GM19023 (cell line): ENCODE data around the gene ARNT2.

Experiments
- ATAC-seq: cut with Tn5 transposase; IDR thresholded peaks from one replicate; pipeline ENCODE4 v1.9.1; 2021; ENCODE audit warnings: mild to moderate bottlenecking, moderate library complexity; ENCODE audit not compliant: unreplicated experiment

The ARNT2 gene

DNA sequence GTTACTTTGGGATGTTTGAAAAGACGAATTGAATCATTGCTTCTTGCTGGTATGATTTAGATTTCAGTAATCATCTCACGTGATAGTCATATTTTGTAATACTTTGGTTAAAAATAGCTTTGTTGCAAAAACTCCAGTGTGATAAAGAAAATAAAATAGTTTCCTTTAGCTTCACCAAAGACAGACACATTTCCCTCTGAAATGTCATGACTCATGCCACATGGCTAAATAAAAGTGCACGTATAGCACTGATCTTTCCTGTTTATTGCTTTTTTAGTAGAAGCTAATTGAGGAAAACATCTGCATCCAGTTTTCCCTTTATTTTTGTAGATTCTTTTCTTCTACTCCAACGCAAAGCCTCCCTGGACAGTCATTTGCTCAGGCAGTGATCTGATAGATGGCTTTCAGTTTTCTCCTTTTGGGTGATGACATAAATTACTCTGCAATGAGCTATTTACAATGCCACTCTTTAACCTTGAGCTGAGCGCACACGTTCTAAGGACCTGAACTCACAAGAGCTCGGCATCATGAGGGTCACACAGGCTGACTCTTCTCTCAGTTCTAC is 84.9 kb downstream of the ARNT2 start:
- ATAC-seq: no peak

DNA sequence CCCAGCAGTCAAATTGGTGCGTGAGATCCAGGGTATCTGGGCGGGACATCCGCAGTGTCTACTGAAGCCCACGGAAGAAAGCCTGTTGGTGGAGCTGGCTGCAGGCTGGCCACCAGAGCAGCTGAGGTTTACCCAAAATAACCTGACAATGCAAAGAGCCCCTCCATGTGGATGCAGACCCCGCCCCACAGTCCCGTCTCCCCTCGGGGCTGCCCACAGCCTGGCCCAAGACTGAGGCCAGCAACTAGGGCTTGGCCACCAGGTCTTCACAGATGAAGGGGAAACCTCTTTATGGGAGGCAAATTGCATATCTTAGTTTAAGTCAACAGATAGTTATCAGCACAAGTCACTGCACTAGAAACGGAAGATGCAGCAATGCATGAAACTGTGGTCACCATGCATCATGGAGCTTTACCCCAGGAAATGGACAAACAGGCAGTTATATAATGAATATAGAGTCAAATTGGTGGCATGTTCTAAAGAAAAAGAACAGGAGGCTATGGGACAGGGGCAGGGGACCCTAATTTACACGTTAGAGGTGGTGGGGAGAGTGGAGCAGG is 86.3 kb downstream of the ARNT2 start:
- ATAC-seq: no peak

GRCh38 chr15:80491163-80491847 is 87.1 kb downstream of the ARNT2 start:
- no peak for ATAC-seq

DNA sequence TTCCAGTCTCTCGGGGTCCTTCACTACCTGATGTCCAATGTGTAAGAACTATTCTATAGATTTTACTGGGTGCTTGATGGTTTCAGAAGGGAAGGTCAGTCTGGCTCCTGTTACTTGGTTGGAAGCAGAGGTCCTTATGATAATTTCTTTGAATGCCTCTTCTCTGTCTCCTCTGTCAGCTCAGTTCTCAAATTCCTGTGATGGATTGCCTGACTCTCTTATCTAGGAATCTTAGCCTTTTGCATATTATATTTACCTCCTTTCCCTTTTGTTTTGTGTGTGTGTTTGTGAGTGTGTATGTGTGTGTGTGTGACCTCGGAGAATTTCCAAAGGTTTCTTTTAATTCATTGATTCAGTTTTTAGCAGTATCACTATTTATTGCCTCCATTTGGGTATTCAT is 88.2 kb downstream of the ARNT2 start:
- ATAC-seq: no peak

DNA sequence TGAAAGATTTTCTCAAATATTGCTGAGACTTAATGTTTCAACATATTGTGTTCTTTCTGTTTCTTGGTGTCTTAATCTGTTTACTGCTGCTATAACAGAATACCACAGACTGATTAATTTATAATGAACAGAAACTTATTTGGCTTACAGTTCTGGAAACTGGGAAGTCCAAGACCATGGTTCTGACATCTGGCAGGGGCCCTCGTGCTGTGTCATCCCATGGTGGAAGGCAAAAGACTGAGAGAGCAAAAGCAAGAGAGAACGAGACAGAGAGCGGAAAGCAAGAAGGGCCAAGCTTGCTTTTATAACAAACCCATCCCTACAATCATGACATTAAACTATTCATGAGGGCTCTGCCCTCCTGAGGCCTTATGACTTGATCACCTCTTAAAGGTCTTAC is 88.7 kb downstream of the ARNT2 start:
- no peak for ATAC-seq

DNA sequence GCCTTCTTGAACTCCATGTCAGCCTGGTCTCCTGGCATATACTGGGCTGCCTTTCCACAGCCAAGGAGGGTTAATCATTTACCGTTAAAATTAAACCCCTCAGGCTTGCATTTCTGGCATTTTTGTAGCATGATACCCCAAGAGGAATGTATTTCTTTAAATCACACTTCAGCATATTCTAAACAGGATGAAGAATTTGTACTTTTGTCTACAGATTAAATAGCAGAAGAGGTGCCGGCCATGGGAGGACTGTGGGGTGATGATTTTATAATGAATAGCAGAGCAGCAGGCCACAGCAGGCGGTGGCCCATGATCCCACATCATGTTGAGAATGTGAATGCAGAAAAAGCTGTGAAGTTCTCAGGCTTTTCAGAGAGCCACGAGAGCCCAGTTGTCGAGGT is 90.2 kb downstream of the ARNT2 start:
- no peak for ATAC-seq

DNA sequence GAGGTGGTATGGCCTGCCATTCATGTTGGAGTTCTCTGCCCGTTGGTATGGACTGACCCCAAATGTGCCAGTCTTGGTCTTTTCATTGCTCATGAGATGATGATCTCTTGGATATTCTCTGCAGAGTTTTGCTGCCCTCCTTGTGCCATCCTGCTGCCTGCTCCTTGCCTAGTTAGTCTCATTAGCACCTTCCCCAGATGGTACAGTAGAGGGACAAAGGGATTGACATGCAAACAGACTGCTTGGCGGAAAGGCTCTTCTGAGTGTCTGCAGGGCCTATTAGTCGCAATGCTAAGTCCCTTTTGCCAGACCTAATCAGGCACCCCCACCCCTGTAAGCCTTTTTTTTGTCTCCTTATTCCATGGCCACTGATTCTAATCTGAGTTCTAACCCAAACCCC is 90.6 kb downstream of the ARNT2 start:
- no peak for ATAC-seq

- ATAC-seq: no peak
Observed at GRCh38 chr15:80495401-80495942, 91.3 kb downstream of the ARNT2 start.

DNA sequence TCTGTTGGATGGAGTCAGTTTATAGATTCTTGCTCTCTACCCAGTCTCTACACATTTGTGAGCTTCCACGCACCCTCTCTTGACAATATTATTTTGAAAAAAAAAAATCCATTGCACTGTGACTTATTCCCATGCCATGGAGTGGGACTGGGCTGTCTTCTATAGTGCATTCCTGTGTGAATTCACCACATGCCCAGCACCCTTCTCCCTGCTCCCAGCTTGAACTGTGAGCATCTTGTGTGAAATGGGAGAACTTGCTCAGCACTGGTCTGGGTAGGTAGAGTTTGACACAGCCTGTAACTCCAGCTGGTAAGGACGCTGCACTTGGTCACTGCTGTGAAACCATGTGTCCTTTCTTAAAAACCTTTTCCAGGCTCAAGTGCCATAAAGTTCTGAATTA is 91.9 kb downstream of the ARNT2 start:
- ATAC-seq: no peak

DNA sequence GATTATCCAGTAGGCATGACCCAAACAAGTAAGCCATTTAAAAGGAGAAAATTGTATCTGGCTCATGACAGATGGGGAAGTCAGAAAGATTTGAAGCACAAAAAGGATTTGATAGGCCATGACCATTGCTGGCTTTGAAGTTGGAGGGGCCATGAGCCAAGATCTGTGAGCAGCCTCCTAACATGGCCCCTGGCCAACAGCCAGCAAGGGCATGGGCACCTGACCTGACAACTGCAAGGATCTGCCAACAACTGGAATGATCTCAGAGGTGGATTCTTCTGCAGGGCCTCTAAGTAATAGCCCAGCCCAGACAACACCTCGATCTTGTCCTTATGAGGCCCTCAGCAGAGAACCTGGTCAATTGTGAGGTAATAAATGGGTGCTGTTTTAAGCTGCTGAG is 93.0 kb downstream of the ARNT2 start:
- ATAC-seq: no peak

- no peak for ATAC-seq
Observed at GRCh38 chr15:80498652-80499051, 94.5 kb downstream of the ARNT2 start.

DNA sequence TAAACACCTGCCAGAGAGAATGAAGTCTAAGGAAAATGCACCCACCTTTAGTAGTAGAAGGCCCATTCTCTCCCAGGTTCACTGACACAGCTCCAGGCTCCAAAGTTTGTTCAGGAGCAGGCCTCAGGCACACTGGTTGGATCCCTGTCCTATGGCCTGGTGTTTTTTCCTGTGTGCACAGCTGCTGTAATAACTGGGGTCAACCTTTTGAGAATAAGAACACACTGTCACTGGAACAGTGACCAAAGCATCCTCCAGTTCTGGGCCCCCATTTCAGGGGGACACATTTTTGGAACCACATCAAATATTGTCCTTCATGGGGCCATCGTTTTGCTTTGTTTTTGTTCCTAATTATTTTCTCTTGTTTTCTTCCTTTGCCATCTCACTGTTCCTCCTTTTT is 95.8 kb downstream of the ARNT2 start:
- ATAC-seq: no peak

DNA sequence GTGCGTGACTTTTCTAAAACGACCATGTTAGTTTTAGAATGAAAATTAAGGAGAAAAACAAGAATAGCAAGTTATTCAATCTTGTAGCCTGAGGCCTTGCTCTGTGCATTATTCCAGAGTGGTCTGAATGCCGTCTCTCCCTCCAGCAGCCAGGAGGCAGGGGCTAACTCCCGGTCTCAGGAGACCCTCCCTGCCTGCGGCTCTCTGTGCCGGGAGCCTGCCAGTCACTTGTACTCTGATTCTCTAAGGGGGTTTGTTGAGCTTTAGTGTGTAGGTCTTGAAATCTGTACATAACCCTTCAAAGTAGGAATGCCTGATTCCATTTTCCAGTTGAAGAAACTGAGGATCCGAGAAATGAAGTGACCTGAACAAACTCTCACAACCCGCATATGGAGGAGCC is 97.3 kb downstream of the ARNT2 start:
- ATAC-seq: no peak

DNA sequence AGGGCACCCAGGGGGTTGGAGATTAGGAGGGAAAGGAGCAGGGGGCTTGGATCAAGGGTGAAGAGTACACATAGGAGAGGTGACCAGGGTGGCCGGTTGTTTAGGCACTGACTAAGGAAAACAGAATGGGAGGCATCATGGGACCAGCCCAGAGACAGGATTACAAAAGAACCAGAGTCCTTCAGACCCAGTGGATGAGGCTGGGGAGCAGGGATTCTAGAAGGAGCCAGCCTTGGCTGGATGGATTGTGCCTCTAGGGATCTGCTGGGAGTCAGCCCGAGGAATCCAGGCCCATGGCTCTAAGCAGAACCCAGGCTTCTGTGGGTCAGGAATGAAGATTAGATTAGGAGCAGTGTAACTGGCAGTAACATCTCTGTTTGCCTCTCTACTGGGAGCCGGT is 98.6 kb downstream of the ARNT2 start:
- ATAC-seq: no peak

- no peak for ATAC-seq
Observed at GRCh38 chr15:80503319-80503952, 99.3 kb downstream of the ARNT2 start.

- ATAC-seq: no peak
Observed at GRCh38 chr15:80504931-80505330, 100.7 kb downstream of the ARNT2 start.

GRCh38 chr15:80506286-80506893 is 102.2 kb downstream of the ARNT2 start:
- ATAC-seq: no peak

GRCh38 chr15:80507131-80507530 is 102.9 kb downstream of the ARNT2 start:
- ATAC-seq: no peak

DNA sequence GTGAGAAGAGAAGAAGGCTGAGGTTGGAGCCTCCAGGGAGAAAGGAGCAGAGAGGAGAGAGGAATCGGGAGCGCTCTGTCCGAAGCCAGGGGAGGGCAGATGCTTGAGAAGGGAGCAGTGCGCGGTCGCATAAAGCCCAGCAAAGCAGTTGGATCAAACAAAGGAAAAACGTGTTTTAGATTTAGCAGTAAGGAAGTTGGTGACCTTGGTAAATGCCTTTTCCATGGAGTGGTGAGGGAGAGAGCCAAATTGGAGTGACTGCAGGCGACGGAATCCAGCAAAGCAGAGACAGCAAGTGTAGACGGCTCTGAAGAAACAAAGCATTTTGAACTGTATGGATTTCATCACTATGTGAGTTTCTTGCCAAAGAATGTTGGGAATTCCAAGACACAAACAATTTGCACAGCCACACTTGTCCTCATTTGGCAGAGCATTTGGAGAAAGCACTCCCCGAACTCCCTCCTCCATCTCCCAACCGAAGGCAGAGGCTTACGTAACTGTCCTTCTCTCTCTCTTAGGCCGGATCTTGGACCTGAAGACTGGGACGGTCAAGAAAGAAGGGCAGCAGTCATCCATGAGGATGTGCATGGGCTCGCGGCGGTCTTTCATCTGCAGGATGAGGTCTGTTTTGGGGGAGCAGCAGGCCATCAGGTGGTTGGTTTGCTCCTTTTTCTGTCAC is 103.6 kb downstream of the ARNT2 start:
- no peak for ATAC-seq

DNA sequence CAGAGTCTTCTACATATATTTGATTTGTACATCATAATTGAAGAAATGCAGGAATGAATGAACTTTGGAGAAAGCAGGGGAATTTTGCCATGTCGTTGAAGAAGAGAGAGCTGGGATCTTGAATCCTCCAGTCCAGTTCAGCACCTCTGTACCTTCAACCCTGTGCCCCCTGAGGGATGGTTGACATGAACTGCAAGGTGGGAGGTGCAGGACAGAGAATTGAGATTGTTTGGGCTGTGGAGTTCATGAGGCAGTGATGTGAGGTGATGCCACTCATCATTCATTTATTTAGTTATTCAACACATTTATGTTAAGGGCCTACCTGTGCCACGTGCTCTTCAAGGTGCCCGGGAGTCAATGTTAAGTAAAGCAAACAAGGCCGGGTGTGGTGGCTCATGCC is 104.6 kb downstream of the ARNT2 start:
- ATAC-seq: no peak

DNA sequence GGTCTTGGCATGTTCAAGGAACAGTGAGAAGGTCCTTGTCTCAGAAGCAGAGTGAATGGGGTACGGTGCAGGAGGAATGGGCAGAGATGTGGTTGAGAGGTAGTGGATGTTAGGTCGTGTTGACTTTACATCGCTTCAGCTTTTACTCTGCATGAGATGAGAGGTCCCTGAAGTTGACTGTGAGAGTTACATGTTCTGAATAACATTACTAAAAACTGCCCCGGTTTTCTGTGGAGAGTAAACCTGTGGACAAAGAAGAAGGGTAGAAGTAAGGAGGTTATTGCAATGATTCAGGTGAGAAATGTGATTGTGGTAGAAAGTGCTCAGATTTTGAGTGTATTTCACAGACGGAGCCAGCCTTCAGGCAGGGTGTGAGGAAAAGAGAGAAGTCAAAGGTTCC is 105.6 kb downstream of the ARNT2 start:
- no peak for ATAC-seq
